HG02970 (cell line): ENCODE results near the gene MOB3B.
A peak's percentile ranks its signal among the peaks of the same experiment; 100 is the strongest.

ENCODE experiments used
- ATAC-seq: cut with Tn5 transposase; IDR thresholded peaks from one replicate; pipeline ENCODE4 v1.9.1; 2021; ENCODE audit warnings: mild to moderate bottlenecking, moderate library complexity, moderate number of reproducible peaks; ENCODE audit not compliant: unreplicated experiment, low FRiP score

Gene MOB3B

DNA sequence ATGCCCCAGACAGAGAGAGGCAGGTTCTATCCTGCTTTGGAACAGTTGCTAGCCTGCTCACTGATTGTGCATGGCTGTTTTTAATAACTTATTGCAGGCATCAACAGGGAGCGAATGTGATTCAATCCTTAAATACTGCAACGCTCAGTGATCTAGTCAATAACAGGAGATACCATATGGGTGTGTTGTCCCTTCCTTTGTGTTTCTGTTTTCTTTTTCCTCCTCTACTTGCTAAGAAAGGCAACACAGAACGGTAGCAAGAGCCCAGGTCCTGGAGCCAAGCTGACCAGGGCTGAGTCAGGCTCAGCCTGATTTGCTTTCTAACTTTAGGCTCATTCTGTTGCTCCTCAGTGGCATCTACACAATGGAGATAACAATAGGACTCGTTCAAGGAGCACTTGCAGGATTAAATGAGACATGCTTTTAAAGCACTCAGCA lies 134.1 kb downstream of the MOB3B start:
- ATAC-seq: no peak

DNA sequence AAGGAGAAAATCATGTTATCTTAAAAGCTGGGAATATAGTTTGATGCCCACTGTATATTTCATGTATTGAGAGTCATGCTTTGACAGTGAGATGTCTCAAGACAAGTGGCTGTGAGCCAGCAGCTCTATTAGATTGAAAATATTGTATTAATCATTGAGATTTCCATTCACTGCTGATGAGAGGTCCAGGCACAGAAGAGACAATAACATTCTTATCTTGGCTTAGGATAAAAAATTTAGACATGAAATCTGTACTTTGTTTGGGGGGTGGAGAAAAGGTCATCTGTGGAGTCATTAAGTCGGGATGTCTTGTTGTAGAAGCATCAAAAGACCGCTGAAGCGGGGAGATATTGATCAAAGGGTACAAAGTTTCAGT lies 134.8 kb downstream of the MOB3B start:
- ATAC-seq: no peak

GRCh38 chr9:27394154-27394825 lies 135.3 kb downstream of the MOB3B start:
- no peak for ATAC-seq

DNA sequence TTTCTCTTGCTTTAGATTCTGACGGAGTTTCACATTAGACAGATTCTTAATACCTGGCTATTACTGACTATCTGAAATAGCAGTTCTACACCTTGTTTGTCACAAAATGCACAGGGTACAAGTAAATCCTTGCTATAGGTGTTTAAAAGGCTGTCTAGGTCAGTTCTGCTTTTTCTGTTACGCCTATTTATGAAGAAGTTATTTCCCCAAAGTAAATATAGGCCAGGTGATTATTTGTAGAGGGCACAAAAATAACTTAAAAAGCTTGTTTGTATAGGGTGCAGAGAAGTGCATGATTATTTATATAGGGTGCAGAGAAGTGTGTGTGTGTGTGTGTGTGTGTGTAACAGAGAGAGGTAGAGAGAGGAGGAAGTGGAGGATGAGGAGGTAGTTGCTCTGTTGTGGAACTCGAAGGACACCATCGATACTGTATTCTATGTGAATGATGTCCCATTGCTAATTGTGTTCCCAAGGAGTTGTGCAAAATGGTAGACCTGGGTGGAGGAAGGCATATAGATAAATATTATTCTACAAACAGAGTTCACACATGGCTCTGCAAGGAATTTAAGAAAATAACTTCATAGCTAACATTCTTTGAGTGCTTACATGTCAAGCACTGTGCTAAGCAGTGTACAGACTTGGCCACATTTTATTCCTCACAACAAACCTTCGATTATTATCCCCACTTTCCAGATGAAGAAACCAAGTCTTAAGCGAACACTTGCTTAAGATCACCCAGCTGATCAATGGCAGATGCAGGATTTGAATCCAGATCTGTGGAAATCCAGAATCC lies 136.4 kb downstream of the MOB3B start:
- ATAC-seq: no peak

DNA sequence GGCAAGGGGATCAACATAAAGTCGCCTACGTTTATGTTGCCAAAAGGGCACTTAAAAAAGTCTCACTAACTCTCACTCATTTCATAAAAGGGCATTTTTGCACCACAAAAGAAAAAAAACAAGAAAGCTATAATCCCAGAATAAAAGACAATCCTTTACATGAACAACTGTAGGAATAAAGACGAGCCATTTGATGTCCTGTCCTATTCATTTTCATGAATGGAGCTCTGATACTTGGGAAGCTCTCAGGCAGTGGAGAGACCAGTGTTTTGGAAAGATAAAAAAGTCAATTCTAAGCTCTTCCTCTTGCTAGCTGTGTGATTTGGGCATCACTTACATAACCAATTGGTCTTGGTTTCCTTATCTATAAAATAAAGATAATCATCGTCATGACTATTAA lies 137.2 kb downstream of the MOB3B start:
- no peak for ATAC-seq

DNA sequence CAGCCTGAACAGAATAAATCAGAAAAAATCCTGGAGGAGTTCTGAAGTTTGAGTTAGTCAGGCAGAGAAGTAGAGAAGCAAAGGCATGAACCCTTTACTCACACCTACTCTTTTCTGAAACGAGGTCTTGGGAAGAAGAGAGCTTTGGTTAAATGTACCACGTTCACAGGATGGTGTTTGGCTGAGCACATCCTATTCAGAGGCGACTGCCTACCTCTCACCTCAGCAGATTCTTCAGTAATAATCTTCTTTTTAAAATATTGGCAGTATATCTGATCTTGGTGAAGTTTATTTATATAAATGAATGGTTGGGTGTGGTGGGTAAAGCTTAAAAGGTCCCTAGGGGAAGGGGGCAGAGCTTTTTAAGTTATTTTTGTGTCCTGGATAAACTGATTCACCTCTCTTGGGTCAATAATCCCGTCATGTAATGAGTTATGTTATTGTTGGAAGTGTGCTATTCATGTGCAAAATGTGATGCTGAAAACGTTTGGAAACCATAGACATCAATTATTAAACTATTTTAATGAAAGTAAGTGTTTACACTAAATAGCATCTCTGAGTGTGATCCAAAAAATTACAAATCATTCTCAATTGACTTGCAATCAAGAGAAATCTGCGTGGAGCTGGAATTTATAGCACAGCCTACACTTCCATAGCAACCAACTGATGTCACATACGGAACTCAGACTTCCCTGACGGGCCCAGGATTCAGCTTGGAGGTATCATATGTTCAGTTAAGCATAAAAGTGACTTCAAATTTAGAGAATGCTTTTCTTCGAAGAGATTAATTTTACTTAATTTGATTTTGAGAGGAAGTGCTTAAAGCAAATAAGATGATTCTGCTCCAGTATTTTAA lies 138.3 kb downstream of the MOB3B start:
- ATAC-seq: no peak

- no peak for ATAC-seq
These were observed 141.5 kb downstream of the MOB3B start for GRCh38 chr9:27388150-27388549.

- no peak for ATAC-seq
These were observed 141.9 kb downstream of the MOB3B start for GRCh38 chr9:27387722-27388121.

DNA sequence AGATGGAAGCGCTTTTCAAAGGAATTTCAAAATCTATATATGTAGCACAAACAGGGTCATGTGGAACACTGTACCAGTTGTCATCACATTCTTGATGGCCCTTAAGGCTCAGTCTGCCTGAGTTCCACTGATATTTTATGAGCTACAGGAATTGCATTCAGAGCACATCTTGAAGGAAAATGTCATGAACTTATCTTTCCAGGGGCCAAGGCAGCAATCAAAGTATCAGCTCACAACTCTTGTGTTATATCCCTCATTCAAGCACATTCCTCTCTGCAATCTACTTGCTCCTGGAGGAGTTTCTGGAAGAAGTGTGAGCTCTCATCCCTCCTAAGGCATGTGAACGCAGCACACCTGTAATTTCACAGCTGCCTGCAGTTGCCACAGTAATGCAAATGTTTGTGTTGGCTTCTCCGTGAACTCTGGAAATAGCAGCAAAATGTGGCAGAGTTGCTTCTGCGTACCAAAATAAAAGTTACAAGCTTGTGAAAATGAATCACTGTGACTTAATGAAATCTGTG lies 143.0 kb downstream of the MOB3B start:
- no peak for ATAC-seq

GRCh38 chr9:27385606-27386322 lies 143.8 kb downstream of the MOB3B start:
- no peak for ATAC-seq

- ATAC-seq: no peak
These were observed 145.2 kb downstream of the MOB3B start for GRCh38 chr9:27384262-27385014.

DNA sequence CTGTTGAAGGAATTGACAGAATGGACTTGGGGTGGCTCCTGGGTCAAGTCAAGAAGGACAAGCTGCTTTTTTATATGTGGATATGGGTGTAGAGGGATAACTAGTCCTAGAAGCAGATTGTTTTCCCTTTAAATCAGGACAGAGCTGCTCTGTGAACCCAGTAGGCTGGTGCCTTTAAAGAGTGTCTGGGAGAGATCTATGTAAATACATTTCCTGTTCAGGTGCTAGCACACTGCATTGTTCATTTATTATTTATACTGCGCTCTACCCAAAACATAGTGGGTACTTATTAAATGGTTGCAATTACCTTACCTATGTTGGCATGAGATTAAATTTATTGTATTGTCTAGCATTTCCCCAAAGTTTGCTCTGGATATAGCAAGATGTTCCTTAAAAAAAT lies 146.1 kb downstream of the MOB3B start:
- no peak for ATAC-seq

DNA sequence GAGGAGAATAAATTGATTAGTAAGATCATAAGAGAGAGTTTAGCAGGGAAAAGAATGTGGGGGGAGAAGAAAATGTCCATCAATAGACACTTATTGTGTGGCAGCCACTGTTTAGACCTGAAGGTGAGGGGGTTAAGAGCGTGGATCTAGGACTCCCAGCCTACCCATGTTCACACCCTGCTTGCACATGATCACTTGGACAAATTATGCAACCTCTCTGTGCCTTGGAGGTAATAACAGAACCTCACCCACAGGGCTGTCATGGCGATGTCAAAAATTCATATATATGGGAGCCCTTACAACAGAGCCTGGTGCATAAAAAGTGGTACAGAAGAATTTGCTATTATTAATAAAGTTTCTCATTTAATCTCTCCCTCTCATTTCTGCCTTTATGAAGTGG lies 146.6 kb downstream of the MOB3B start:
- ATAC-seq: no peak

DNA sequence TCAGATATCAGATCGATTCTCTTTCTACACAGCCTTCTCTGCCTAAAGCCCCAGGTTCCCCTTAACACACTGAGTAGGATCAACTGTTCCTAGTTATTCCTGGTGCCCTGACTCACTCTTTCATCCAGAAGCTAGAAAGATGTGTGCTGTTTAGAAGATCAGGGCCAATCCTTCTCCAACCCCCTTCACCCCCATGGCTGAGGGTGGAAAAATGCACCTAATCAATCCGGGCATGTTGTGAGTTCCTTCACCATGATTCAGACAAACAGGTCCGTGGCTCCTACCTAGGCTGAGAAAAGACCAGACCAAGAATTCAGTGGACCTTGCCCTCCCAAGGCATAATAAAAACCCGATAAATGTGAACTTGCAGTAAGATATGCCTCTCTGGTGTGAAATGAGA lies 147.3 kb downstream of the MOB3B start:
- no peak for ATAC-seq

GRCh38 chr9:27379311-27380251 lies 150.0 kb downstream of the MOB3B start:
- no peak for ATAC-seq

DNA sequence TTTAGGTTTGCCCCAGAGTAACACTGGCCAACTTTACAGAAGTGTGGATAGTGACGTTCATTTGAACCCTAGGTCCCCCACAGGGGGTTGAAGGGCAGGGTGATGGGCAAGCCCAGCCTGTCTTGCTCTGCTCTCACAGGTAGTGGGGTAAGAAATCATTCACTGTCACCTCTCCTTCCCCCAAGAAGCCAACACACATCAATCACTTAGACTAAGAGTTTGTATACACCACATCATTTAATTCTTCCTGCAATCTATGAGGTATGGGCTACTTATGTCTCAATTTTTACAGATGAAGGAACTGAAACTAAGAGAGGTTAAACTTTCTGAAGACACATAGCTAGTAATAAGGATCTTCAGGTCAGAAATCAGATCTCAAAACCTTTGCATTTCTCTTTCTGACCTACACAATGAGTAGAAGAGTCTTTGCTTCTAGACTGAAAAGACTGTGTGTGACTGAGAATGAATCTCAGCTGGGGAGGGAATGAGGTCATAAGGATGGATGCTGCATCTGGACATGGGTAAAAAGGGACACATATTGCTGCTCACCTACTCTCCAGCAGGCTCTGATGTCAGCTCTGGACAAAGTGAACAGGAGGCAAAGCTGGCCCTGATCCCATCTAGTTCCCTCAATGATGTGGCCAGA lies 151.7 kb downstream of the MOB3B start:
- peak; percentile 81 for ATAC-seq

DNA sequence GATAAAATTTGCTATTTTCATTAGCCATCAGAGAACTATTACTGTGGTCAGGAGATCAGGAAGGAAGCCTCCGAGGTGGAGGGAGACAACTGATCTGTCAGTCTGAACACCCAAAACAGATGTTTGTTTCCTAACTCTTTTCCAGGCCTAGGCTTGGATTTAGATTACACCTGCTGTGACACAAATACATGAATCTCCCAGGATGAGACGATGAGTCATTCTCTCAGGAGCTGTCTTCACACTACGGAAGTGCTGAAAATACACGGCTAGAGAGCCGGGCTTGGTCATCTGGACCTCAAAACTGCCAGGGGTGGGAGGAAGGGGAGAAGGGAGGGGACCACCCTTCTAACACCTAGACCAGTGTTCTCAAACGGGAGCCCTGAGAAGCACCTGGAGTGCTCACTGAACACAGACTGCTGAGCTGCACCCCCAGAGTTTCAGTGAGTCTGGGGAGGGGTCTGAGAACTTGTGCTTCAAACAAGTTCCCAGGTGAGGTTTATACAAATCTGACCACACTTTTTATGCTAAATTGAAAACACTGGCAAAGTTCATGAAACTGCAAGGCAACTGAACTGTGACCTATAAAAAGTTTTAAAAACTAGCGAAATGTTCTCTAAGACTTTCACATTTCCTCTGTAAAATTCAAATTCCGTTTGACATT lies 152.3 kb downstream of the MOB3B start:
- peak; percentile 23 for ATAC-seq

- no peak for ATAC-seq
These were observed 155.8 kb downstream of the MOB3B start for GRCh38 chr9:27373851-27374250.
